NOMO-1 (cell line): ENCODE results near the gene SCO2.

ENCODE experiments used
- DNase-seq, 2 experiments: peaks; one replicate each; lab custom pipeline; 2025; ENCODE audit not compliant: unreplicated experiment in 2 of 2; lab: John Stamatoyannopoulos, UW

Gene SCO2

GRCh38 chr22:50482107-50483074 is 43.0 kb downstream of the SCO2 start:
- no peak for DNase-seq

- DNase-seq, result no peak
Observed at GRCh38 chr22:50481440-50482106, 43.8 kb downstream of the SCO2 start, which contains the start of gene ADM2. ADM2 (plus strand) TSS chr22:50481543; CDS start chr22:50481848, 305 bp downstream.

DNA sequence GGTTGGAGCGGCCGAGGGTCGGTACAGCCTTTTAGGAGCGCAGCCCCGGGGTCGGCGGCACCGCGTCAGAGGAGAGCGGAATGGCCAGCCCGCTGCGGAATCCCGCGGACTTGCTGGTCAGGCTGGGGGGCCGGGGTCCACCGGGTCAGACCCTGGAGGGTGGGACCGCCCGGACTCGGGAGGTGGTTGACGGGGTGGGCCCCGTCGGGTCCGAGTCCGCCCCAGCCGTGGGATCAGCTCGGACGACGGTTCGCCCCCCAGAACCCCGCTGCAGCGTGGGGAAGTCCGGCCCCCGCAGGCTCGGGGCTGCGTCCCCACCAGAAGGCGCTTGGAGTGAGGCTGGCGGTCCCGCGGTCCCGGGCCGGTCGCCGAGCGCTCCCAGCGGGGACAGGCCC is 44.4 kb downstream of the SCO2 start:
- DNase-seq, result no peak

- peak in 1 of 2 experiments; percentile 13 for DNase-seq
Observed at GRCh38 chr22:50479721-50480120, 45.7 kb downstream of the SCO2 start.

GRCh38 chr22:50477923-50478322 is 47.5 kb downstream of the SCO2 start:
- DNase-seq, result no peak

DNA sequence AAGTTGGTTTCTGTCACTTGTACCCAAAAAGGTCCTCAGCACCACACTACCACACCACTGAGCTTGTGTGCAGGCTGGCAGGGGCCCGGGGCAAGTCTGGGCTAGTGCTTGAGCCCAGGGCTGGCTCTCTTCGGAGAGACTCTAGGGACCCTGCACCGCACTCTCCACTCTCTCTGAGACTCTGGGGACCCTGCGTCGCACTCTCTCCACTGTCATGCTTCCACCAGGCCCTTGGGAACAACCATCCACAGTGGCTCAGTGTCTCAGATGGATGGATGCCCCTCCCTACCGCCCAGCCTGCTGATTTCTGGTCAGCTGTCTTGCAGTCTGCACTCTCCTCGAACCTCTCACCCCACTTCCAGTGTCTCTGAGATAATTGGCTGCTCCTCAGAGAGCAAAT is 48.5 kb downstream of the SCO2 start:
- no peak for DNase-seq

DNA sequence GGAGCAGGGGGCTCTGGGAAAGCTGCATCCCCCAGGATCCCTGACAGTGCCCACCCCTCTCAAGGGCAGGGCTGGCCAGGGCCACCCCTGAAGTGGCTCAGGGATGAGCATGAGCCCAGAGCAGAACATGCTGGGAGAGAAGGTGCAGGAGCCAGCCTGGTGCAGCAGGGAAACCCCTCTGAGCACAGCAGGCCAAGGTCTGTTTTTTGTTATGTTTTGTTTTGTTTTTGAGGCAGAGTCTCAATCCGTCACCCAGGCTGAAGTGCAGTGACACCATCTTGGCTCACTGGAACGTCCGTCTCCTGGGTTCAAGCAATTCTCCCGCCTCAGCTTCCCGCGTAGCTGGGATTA is 49.8 kb downstream of the SCO2 start:
- DNase-seq, result no peak

GRCh38 chr22:50474710-50475651 is 50.4 kb downstream of the SCO2 start, which contains the start of gene SBF1:
SBF1 (minus strand) TSS chr22:50475035; CDS start chr22:50474840, 195 bp downstream.
- DNase-seq, result peak; percentile 78 to 93

GRCh38 chr22:50473855-50474671 is 51.3 kb downstream of the SCO2 start:
- peak; percentile 17 to 20 for DNase-seq
